COLO668 (cell line): ENCODE measurements around the gene SLMAP.

ENCODE experiments used
- DNase-seq: peaks from one replicate; lab custom pipeline; 2025; ENCODE audit not compliant: unreplicated experiment; lab: John Stamatoyannopoulos, UW

Gene SLMAP

DNA sequence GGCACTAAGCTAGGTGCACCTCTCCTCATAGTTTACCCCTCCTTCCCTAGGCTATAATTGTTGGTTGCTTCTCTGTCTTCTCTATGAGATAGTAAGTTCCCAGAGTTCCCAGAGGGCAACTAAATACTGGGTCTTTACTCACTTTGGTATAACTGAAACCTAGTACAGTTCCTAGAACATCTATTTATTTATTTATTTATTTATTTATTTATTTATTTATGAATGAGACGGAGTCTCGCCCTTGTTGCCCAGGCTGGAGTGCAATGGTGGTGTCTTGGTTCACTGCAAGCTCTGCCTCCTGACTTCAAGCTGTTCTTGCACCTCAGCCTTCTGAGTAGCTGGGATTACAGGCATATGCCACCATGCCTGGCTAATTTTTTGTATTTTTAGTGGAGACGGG, 181.0 kb downstream of the SLMAP start:
- DNase-seq, result no peak

DNA sequence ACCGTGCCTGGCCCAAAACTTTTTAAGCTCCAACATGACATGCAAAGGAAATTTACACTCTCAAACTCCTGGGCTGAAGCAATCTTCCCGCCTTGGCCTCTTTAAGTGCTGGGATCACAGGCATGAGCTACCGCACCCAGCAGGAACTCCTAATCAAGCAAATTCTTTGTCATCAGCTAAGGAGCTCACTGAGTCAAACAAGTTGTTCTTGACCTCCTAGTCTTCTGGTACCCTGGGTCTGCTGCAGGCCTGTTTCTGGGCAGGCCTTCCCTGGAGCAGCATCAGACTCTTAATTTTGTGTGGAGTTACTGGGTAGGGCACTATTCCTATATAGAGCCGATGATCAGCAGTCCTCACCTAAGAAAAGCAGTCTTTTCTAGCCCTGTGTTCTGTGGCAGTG, 183.7 kb downstream of the SLMAP start:
- DNase-seq, result no peak

- no peak for DNase-seq
Measured at GRCh38 chr3:57942388-57942787, 186.3 kb downstream of the SLMAP start.

DNA sequence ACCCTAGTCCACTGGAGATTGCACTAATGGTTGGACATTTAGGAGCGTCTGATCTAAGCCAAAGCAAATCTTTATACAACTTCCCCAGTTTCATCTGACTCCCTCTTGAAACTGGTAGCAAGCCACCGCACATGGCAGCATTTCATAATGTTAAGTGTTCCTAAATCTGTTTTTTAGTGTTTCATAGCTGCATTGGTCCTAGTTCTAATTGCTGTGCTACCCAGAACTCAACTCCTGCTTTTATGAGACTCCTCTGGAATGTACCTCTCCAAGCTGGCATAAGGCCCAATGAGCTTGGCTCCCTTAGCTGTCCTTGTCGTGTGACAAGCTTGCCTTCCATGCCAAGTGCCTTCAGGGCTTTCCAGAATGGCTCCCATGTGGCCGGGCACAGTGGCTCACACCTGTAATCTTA, 186.8 kb downstream of the SLMAP start:
- no peak for DNase-seq

DNA sequence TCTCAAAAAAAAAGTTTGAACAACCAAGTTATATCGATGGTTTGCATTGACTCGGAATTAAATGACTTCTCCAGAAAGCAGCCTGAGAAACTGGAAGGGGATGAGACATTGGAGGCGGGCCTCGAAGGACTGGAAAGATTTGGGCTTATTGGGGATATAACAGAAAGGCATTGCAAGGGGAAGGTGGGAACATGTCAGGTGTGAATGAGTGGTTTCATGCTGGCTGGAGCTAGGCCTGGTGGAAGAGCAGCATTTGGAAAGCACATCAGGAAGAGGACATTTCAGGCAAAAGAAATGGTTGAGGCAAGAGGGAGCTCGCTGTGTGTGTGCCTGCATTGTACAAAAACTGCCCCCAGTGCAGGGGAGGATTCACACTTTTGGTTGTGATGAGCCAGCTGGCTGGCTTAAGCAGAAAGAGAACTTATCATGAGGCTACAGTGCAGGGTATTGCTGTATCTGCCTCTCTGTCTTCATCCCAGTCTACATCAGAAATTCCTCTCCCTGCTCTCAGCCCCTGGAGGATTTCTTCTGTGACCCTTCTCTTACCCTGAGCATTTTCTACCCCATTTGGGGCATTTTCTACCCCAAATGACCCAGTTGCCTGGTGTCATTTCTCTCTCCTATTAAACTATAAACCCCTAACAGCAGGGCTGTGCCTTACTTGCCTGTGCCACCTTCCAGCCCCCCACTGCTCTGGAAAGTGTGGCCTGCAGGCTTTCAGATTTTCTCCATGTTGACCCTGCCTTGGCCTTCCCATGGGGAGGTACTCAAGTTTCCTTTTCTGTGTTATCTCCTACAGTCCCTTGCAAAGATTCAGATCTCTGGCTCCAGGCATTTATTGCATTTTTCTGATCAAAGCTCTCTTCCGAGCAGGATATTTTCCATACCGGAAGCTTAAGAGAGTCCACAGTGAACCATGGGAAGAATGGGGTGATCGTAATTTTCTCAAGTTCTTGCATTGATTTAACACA, 187.7 kb downstream of the SLMAP start:
- no peak for DNase-seq

- DNase-seq, result no peak
Measured at GRCh38 chr3:57946970-57947381, 190.9 kb downstream of the SLMAP start.

DNA sequence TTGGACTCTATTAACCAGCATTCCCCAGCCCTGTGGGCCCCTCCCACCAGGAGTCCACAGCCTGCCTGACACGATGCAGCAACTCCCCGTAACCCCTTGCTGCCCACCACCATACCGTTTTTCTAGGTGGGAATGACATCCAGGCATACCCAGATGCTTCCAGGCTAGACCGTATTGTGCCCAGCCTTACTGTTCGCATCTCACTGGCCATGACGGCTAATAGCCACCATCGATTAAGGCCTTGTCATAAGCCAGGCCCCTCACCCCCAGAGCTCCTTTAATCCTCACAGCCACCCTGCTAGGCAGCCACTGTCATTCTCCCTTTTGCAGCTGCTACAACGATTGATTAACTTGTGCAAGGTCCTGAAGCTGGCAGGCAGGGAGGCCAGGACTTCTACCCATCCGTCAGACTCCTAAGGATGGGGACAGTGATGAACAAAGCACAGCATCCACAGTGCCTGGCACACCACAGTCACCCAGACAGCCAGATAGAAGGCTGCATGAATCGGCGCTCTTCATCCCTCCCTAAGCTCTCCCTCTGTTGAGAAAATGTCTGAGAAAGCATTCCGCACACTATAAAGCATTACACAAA, 192.1 kb downstream of the SLMAP start:
- DNase-seq, result no peak

- no peak for DNase-seq
Measured at GRCh38 chr3:57948781-57949242, 192.7 kb downstream of the SLMAP start.

- no peak for DNase-seq
Measured at GRCh38 chr3:57949344-57949743, 193.2 kb downstream of the SLMAP start.

DNA sequence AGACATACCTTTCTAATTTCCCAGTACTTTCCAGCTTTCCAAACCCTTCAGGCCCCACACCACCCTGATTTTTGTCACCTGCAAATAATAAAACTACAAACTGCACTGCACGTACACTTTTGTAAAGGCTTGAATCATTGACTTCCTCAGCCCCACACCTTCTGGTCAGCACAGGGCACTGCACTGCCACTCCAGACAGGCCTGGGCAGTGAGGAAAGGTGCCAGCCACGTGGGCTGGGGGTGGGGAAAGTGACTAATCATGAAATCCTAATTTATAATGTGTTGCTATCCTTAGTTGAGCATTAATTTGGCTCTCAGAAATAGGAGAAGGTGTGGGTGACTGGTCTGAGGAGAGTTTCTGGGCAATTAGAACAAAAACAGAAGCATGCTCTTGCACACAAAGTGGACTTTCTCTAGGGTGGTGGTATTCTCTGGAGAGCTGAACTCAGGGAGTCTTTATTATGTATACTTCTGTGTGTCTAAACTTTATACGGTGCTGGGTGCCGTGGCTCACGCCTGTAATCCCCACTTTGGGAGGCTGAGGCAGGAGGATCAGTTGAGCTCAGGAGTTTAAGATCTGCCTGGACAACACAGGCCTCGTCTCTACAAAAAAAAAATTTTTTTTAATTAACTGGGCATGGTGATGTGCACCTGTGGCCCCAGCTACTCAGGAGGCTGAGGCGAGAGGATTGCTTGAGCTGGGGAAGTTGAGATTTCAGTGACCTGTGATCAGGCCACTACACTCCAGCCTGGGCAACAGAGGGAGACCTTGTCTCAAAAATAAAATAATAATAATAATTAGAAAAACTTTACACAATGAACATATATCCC, 193.9 kb downstream of the SLMAP start:
- no peak for DNase-seq

DNA sequence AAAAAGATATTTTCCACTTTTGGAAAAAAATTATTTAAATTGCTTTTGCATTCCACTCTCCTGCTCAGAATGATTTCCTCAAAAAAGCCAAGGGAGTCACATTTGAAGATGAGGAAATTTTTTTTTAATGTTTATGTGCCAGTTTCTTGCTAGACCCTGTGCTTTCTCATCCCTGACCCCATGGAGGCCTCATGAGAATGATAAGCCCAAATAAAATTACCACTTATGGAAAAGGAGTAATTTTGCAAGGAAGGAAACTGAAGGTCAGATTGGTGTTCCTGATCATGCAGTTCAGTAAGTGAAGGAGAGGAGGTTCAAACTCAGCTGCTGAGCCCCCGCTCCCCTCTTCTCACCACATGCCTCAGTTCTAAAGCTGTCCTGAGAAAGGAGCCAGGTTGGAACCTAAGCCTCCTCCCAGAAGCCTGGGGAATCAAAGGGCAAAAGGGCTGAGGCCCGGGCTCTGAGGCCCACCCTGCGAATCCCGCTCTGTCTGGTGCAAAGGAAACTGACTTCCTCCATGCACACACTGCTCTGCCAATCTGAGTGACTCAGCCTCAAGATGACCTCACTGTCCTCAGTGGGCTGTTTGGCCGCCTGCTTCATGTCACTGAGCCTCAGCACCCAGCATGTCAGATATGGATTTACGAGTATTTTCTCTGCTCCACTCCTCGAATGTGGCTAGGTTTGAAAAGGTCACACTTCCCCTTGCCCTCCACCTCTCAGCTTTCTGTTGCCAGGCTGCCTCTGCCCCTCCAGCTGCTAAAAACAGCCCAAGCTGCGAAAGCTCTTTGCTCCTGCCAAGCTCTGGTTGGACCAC, 195.2 kb downstream of the SLMAP start:
- no peak for DNase-seq

DNA sequence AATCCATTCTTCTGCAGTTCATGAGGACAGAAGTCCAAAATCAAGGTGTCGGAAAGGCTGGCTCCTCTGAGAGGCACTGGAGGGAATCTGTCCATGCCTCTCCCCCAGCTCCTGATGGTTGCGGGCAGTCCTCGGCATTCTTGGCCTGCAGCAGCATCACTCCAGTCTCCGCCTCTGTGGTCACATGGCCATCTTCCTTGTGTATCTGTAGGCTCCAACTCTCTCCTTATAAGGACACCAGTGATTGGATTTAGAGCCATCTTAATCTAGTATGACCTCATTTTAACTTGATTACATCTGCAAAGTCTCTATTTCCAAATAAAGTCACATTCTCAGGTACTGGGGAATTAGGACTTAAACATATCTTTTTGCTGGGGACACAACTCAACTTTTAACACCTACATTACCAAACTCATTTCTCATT, 196.1 kb downstream of the SLMAP start:
- DNase-seq, result no peak

DNA sequence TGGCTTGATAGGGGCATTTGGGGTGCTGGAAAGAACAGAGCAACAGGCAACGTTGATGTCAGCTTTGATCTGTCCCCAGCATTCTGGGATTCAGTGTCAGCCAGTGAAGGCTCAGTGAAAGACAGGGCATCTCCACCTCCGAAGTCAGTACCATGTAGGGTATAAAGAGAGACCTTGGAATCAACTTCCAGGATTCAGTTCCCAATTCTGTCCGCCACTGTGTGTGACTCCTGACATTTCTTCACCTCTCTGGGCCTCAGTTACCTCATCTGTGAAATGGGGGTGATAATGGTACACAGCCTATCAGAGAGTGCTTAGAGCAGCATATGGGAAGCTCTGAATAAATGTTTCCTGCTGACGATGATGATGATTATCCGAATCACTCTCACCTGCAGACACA, 196.5 kb downstream of the SLMAP start:
- no peak for DNase-seq

DNA sequence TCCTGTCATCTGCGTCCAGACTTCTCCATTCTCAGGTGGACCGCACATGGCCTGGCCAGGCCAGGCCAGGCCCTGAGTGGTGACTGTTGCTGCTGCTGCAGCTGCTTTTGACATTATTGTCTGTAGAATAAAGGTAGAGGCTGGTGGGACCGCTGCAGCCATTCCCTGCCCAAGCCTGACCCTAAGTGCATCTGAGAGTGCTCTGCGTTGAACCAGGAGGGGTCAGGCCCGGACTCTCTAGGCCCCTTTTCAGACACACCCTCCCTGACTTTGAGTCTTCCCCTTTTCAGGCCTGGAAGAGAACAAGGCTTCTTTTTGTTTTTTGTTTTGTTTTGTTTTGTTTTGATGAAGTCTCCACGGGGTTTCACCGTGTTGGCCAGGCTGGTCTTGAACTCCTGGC, 197.5 kb downstream of the SLMAP start:
- DNase-seq, result no peak

- DNase-seq, result no peak
Measured at GRCh38 chr3:57956119-57956832, 200.2 kb downstream of the SLMAP start.

DNA sequence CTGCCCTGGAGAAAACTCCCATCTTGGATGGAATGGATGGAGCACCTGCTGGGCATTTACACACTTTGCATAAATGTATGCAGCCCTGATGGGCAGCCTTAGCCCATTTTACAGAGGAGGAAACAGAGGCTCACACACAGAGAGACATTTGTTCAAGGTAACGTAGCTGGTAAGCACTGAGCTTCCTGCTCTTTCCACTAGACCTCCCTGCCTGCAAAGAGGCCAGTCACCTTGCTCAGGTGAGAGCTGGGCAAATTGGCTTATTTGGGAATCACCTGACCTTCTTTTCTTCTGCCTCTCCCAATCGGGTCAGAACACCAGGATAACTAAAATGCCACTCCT, 200.7 kb downstream of the SLMAP start:
- no peak for DNase-seq

DNA sequence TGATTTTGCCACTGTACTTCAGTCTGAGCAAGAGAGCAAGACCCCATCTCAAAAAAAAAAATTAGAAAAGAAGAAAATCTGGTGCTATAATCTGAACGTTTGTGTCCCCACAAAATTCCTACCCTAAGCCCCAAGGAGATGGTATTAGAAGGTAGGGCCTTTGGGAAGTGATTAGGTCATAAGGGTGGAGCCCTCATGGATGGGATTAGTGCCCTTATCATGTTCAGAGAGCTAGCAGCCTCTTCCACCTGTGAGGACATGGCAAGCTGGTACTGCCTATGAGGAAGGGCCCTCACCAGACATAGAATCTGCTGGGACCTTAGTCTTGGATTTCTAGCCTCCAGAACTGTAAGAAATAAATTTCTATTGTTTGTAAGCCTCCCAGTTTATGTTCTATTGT, 201.7 kb downstream of the SLMAP start:
- no peak for DNase-seq

DNA sequence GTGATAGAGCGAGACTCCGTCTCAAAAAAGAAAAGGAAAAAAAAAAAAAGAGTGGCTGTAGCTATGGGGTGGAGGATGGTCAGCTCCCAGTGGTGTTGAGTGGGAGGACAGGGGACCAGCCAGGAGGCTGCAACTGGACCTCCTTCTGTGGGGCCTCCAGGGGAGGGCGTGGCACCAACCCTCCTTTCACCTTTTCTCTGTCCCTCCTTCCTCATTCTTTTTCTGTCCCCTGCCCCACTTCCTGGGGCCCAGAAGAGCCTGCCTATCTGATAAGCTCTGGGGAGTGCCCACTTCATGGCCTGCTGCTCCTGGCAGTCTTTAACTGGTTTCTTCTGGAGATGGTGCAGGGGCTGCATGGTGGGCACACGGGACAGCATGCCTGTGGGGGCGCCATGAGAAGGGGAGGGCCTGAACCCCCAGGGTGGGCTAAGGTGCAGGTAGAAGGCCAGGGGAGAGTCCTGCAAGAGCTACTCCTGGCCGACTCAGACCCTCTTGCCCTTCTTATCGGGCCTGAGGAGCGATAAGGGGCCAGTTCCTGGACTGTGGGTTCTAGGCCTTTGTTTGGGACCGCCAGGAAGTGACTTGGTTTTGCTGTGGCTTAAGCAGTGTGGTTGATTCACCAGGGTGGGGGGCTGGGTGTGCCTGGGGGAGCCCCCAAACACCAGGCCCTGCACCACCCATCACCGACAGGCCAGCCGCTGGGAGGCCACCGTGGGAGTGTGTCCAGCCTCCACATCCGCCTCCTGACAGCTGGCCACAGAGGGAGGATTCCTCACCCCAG, 202.7 kb downstream of the SLMAP start:
- DNase-seq, result no peak

GRCh38 chr3:57959423-57960173, 203.5 kb downstream of the SLMAP start:
- DNase-seq, result no peak
